K562 (cell line): Measurements from ENCODE around the gene CLUH. TPM values are rescaled to one million over a fixed set of nuclear protein-coding genes. Genes with fewer than 3 reads are reported as not detected.
A peak's percentile ranks its signal among the peaks of the same experiment; 100 is the strongest.

Source experiments
- ATAC-seq: fragments of 200-7000 bp; cut with Tn5 transposase; 3 replicates; pipeline ENCODE4 v1.9.1; 2020; ENCODE audit warnings: moderate library complexity
- BruUV-seq: library from RNA; stranded (reverse); fragments of 400-500 nt; replicated peaks from 2 replicates; lab custom pipeline; 2021; lab: Mats Ljungman, UMichigan
- CTCF ChIA-PET: fragments of 300-600 bp; formaldehyde crosslinking; extraction: SDS; loops from one replicate; lab custom pipeline; 2021; ENCODE audit warnings: low intra/inter-chr PET ratio; lab: Yijun Ruan, JAX
- POLR2A ChIA-PET: fragments of 300-600, 350-650 bp; sonication (Branson Sonifier 250); formaldehyde crosslinking; extraction: SDS; loops from one replicate; lab custom pipeline; 2021; ENCODE audit warnings: antibody characterized with exemption, inconsistent platforms; lab: Yijun Ruan, JAX
- DNase-seq, 4 experiments: peaks; one replicate each; pipeline versions ENCODE4 v3.0.0 to v3.0.0-alpha.2; 2011 to 2018; ENCODE audit warnings: low spot score in 3 of 4, mixed read lengths in 3 of 4; ENCODE audit errors: extremely low read depth in 1 of 4
- FAIRE-seq: peaks from 2 replicates; lab custom pipeline; 2011; peaks lifted over from hg19 to GRCh38; lab: Jason Lieb, UNC
- H2AFZ ChIP-seq: 2 replicates; pipeline ENCODE4 v1.6.0; 2011; ENCODE audit warnings: low read depth, low read length, control low read depth, inconsistent platforms
- H3K27ac ChIP-seq: fragments of 200-600 bp; 3 replicates; pipeline ENCODE4 v1.8.0; 2011; ENCODE audit warnings: low read depth, mild to moderate bottlenecking, control low read depth, inconsistent platforms, low read length, moderate library complexity, mixed read lengths; ENCODE audit errors: extremely low read depth
- H3K27me3 ChIP-seq, 2 experiments: fragments of 300-600 bp in 1 of 2; 2 replicates in 1 of 2; 3 replicates in 1 of 2; pipeline versions ENCODE4 v1.6.0 to v1.8.0; 2011; ENCODE audit warnings: inconsistent platforms in 2 of 2, low read length in 2 of 2, mild to moderate bottlenecking in 1 of 2, mixed read lengths in 1 of 2, moderate library complexity in 1 of 2; ENCODE audit not compliant: control insufficient read depth in 2 of 2, insufficient read depth in 2 of 2
- H3K36me3 ChIP-seq: fragments of 300-600 bp; 3 replicates; pipeline ENCODE4 v1.8.0; 2011; ENCODE audit warnings: mild to moderate bottlenecking, low read length, inconsistent platforms; ENCODE audit not compliant: control insufficient read depth, insufficient read depth
- H3K4me1 ChIP-seq, 2 experiments: fragments of 200-600 bp in 1 of 2; replicated peaks in 1 of 2; 2 replicates in 1 of 2; 3 replicates in 1 of 2; pipeline versions ENCODE4 v1.5.1 to v1.8.0; 2011; ENCODE audit warnings: inconsistent platforms in 2 of 2, low read length in 2 of 2, mild to moderate bottlenecking in 1 of 2, mixed read lengths in 1 of 2, moderate library complexity in 1 of 2; ENCODE audit not compliant: control insufficient read depth in 2 of 2, insufficient read depth in 2 of 2
- H3K4me2 ChIP-seq: 2 replicates; pipeline ENCODE4 v1.6.1; 2011; ENCODE audit warnings: low read length, control low read depth, inconsistent platforms, mixed read lengths; ENCODE audit not compliant: insufficient read depth
- H3K4me3 ChIP-seq: fragments of 200-600 bp; sonication (generic), shearing (Covaris generic); 2 replicates; pipeline ENCODE4 v1.5.1; 2016; ENCODE audit warnings: control low read depth, inconsistent platforms
- H3K79me2 ChIP-seq: fragments of 200-600 bp; 3 replicates; pipeline ENCODE4 v1.8.0; 2011; ENCODE audit warnings: low read length, inconsistent platforms; ENCODE audit not compliant: control insufficient read depth, insufficient read depth
- H3K9ac ChIP-seq, 2 experiments: 2 replicates each; pipeline versions ENCODE4 v1.6.0 to v1.6.1; 2011; ENCODE audit warnings: low read depth in 2 of 2, low read length in 2 of 2, control low read depth in 1 of 2, inconsistent platforms in 1 of 2, mild to moderate bottlenecking in 1 of 2, mixed read lengths in 1 of 2; ENCODE audit not compliant: insufficient read depth in 1 of 2
- H3K9me1 ChIP-seq: one replicate; pipeline ENCODE4 v1.6.0; 2011; ENCODE audit warnings: inconsistent platforms, mild to moderate bottlenecking, low read length, moderate library complexity; ENCODE audit not compliant: control insufficient read depth, insufficient read depth
- H3K9me3 ChIP-seq: replicated peaks from 2 replicates; pipeline ENCODE4 v1.5.1; 2011; ENCODE audit warnings: low read depth, low read length, inconsistent platforms; ENCODE audit not compliant: control insufficient read depth, insufficient read depth
- H4K20me1 ChIP-seq: replicated peaks from 2 replicates; pipeline ENCODE4 v1.6.1; 2011; ENCODE audit warnings: low read length, inconsistent platforms, mixed read lengths; ENCODE audit not compliant: control insufficient read depth, insufficient read depth
- GATAD2A ChIP-seq: fragments of 450-650 bp; IDR thresholded peaks from 2 replicates; pipeline ENCODE4 v1.6.1; 2017
- MECOM ChIP-seq: fragments of 250-450 bp; sonication (Bioruptor Pico); IDR thresholded peaks from 2 replicates; pipeline ENCODE4 v1.8.0; 2022; ENCODE audit warnings: inconsistent platforms
- MYNN ChIP-seq, 2 experiments: sonication (generic); formaldehyde crosslinking in 1 of 2; IDR thresholded peaks; 2 replicates each; pipeline versions ENCODE4 v1.5.0 to v1.6.1; 2016 to 2020; ENCODE audit warnings: antibody characterized with exemption in 1 of 2, missing genetic modification reagents in 1 of 2
- RBM15 ChIP-seq: fragments of 200-400 bp; formaldehyde crosslinking; IDR thresholded peaks from 2 replicates; pipeline ENCODE4 v1.6.1; 2018; ENCODE audit warnings: mild to moderate bottlenecking, low read length, moderate library complexity; ENCODE audit not compliant: insufficient read depth
- SIN3B ChIP-seq: fragments of 450-650 bp; IDR thresholded peaks from 2 replicates; pipeline ENCODE4 v1.6.1; 2017; ENCODE audit warnings: low read depth, mild to moderate bottlenecking, moderate library complexity
- TAL1 ChIP-seq: fragments of 450-650 bp; IDR thresholded peaks from 2 replicates; pipeline ENCODE4 v1.6.1; 2016; ENCODE audit warnings: mild to moderate bottlenecking
- ZC3H11A ChIP-seq: IDR thresholded peaks from 2 replicates; pipeline ENCODE4 v1.6.1; 2012; ENCODE audit warnings: low read depth, low read length, improper control_type of control experiment
- ZNF668 ChIP-seq: fragments of 250-450 bp; sonication (Bioruptor Pico); IDR thresholded peaks from 2 replicates; pipeline ENCODE4 v1.8.0; 2022; ENCODE audit warnings: mild to moderate bottlenecking, inconsistent platforms
- WGBS: fragments of 100-300 bp; shearing (Covaris generic); methylation state at CpG from one replicate; pipeline ENCODE4 v1.1.6; 2016; ENCODE audit warnings: low coverage, mixed read lengths; ENCODE audit not compliant: insufficient coverage; ENCODE audit errors: missing lambda C conversion rate; 5-methylcytosine and 5-hydroxymethylcytosine counted together
- in situ Hi-C: fragments of 300-500 bp; cut with MboI; formaldehyde crosslinking; loops from 4 replicates; pipeline ENCODE4 v1.15.0; 2018; ENCODE audit warnings: inconsistent platforms, mixed read lengths
- intact Hi-C: fragments of 100-400 bp; cut with micrococcal nuclease; formaldehyde crosslinking; loops from 2 replicates; pipeline ENCODE4 v1.14.2; 2022
- polyA plus RNA-seq, 8 experiments: library from polyadenylated mRNA; depleted of rRNA in 4 of 8; stranded (reverse) in 5 of 8; unstranded in 3 of 8; fragments of >200 nt; fragmentation: Nextera tagmentation in 2 of 8; fragmentation: Illumina TruSeq in 1 of 8; extraction: Ambion mirVana in 2 of 8; extraction: Trizol in 1 of 8; gene quantifications; 2 replicates each; pipeline versions ENCODE4 v1.2.1 to v1.2.3, GENCODE V29; 2011 to 2014; ENCODE audit warnings: inconsistent platforms in 1 of 8, missing spikeins in 1 of 8
- total RNA-seq, 7 experiments: library from RNA; depleted of rRNA in 6 of 7; stranded (reverse); fragments of >200 nt in 6 of 7; fragmentation: Illumina TruSeq in 2 of 7; extraction: Trizol in 2 of 7; gene quantifications; 2 replicates each; pipeline versions ENCODE4 v1.2.1 to v1.2.3, GENCODE V29; 2011 to 2021; ENCODE audit warnings: low replicate concordance in 1 of 7
- TF ChIP-seq, protein P1 (sequence below): fragments of 450-650 bp; IDR thresholded peaks from 2 replicates; pipeline ENCODE4 v1.6.1; 2017; ENCODE audit warnings: mild to moderate bottlenecking, moderate library complexity
- TF ChIP-seq, protein P2 (sequence below), 2 experiments: fragments of 200-800 bp in 1 of 2; sonication (Bioruptor generic) in 1 of 2; sonication (generic) in 1 of 2; formaldehyde crosslinking in 1 of 2; IDR thresholded peaks in 1 of 2; conservative IDR thresholded peaks in 1 of 2; 2 replicates each; pipeline versions ENCODE4 v1.5.0 to v1.6.1; 2016 to 2020; ENCODE audit warnings: missing compliant biosample characterization in 1 of 2, missing genetic modification characterization in 1 of 2, missing genetic modification reagents in 1 of 2
- TF ChIP-seq, protein P3 (sequence below): sonication (generic); formaldehyde crosslinking; IDR thresholded peaks from 2 replicates; pipeline ENCODE4 v1.8.1; 2023; ENCODE audit warnings: mild to moderate bottlenecking, missing genetic modification reagents
- TF ChIP-seq, protein P4 (sequence below): sonication (generic); formaldehyde crosslinking; IDR thresholded peaks from 2 replicates; pipeline ENCODE4 v1.8.0; 2022; ENCODE audit warnings: mild to moderate bottlenecking, missing genetic modification reagents, borderline replicate concordance

CLUH gene
- total and polyA plus RNA-seq, 9 of the 15 experiments (the other 6 are each of a cell fraction or from before 2014, with no cell fraction given), result 0.21 to 140 (median 33.2) TPM

DNA sequence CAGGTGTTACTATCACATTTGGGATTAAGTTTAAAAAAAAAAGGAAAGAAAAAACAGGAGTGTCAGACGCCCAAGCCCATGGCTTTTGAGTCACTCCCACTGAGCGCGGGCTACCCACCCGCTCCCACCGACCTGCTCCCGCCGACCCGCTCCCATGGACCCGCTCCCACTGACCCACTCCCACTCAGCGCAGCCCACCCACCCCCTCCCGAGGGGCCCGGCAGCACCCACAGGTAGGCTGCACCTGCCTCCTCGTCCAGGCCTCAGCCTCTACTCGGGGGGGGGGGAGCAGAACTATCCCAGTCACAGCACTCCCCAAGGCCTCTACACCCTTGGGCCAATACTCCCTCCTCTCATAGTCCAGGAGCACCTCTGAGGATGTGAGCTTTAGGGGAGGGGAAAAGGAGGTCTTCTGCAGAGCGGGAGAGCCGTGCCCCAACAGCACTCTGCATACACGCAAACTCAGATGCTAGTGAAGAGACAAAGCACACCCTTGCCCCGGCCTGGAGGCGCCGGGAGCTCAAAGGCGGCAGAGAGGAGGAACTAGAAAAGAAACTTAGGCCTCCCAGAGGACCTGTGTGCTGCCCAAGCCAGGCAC is 2.9 kb downstream of the CLUH start:
- Histone ChIP-seq H3K27me3 (no peaks in the 10 kb centered on the region), H3K9me1 (peaks cover 5% of the 10 kb centered on the region), H3K27ac (no peak overlapping the region), H3K9me3 (no peaks in the 10 kb centered on the region), H3K4me1 (peaks cover 16 to 58% of the 10 kb centered on the region in 2 experiments; a peak in 4 of 5 replicates), H3K9ac (peak overlapping the region in 1 of 2 experiments; percentile 99; a peak in 3 of 4 replicates), H3K4me3 (peak overlapping the region; percentile 70; the same call in 1 of the 2 replicates), H3K79me2 (peaks cover 85% of the 10 kb centered on the region), H2AFZ (no peak overlapping the region), H3K4me2 (peak overlapping the region; percentile 96), H3K36me3 (peaks cover 54% of the 10 kb centered on the region; the same call in 1 of the 3 replicates), H4K20me1 (peaks cover 20% of the 10 kb centered on the region)
- in situ Hi-C loops, result no loop called here
- BruUV-seq, result no TSS peak
- DNase-seq (no peak), FAIRE-seq (no peak), ATAC-seq (no peak)
- CTCF ChIA-PET, result no interaction called here
- POLR2A ChIA-PET, result interaction anchor here (1.5 kb wide), 1 partner anchor 12 kb away, joined by 4 read pairs; no protein-coding TSS in a partner anchor
- WGBS, result 59% methylated on average over 4 of the region's 21 CpGs
- intact Hi-C loops, result no loop called here
- TF ChIP-seq ZC3H11A, result no peak
- no peak for TF ChIP-seq TAL1
- TF ChIP-seq, protein P1, sequence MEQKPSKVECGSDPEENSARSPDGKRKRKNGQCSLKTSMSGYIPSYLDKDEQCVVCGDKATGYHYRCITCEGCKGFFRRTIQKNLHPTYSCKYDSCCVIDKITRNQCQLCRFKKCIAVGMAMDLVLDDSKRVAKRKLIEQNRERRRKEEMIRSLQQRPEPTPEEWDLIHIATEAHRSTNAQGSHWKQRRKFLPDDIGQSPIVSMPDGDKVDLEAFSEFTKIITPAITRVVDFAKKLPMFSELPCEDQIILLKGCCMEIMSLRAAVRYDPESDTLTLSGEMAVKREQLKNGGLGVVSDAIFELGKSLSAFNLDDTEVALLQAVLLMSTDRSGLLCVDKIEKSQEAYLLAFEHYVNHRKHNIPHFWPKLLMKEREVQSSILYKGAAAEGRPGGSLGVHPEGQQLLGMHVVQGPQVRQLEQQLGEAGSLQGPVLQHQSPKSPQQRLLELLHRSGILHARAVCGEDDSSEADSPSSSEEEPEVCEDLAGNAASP, result no peak
- TF ChIP-seq ZNF668 (CRISPR knock-in tag), result no peak
- no peak for TF ChIP-seq MECOM (CRISPR knock-in tag)
- TF ChIP-seq SIN3B, result no peak
- TF ChIP-seq, protein P2, sequence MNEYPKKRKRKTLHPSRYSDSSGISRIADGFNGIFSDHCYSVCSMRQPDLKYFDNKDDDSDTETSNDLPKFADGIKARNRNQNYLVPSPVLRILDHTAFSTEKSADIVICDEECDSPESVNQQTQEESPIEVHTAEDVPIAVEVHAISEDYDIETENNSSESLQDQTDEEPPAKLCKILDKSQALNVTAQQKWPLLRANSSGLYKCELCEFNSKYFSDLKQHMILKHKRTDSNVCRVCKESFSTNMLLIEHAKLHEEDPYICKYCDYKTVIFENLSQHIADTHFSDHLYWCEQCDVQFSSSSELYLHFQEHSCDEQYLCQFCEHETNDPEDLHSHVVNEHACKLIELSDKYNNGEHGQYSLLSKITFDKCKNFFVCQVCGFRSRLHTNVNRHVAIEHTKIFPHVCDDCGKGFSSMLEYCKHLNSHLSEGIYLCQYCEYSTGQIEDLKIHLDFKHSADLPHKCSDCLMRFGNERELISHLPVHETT (CRISPR knock-in tag; conservative IDR thresholded peaks at IDR 0.05 in 1 of 2, IDR thresholded peaks at IDR 0.05 in 1 of 2), result no peak
- TF ChIP-seq, protein P3, sequence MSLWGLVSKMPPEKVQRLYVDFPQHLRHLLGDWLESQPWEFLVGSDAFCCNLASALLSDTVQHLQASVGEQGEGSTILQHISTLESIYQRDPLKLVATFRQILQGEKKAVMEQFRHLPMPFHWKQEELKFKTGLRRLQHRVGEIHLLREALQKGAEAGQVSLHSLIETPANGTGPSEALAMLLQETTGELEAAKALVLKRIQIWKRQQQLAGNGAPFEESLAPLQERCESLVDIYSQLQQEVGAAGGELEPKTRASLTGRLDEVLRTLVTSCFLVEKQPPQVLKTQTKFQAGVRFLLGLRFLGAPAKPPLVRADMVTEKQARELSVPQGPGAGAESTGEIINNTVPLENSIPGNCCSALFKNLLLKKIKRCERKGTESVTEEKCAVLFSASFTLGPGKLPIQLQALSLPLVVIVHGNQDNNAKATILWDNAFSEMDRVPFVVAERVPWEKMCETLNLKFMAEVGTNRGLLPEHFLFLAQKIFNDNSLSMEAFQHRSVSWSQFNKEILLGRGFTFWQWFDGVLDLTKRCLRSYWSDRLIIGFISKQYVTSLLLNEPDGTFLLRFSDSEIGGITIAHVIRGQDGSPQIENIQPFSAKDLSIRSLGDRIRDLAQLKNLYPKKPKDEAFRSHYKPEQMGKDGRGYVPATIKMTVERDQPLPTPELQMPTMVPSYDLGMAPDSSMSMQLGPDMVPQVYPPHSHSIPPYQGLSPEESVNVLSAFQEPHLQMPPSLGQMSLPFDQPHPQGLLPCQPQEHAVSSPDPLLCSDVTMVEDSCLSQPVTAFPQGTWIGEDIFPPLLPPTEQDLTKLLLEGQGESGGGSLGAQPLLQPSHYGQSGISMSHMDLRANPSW, result no peak
- no peak for TF ChIP-seq RBM15
- no peak for TF ChIP-seq MYNN (IDR thresholded peaks at IDR 0.05)
- no peak for TF ChIP-seq MYNN (CRISPR knock-in tag; IDR thresholded peaks at IDR 0.05)
- TF ChIP-seq, protein P4, sequence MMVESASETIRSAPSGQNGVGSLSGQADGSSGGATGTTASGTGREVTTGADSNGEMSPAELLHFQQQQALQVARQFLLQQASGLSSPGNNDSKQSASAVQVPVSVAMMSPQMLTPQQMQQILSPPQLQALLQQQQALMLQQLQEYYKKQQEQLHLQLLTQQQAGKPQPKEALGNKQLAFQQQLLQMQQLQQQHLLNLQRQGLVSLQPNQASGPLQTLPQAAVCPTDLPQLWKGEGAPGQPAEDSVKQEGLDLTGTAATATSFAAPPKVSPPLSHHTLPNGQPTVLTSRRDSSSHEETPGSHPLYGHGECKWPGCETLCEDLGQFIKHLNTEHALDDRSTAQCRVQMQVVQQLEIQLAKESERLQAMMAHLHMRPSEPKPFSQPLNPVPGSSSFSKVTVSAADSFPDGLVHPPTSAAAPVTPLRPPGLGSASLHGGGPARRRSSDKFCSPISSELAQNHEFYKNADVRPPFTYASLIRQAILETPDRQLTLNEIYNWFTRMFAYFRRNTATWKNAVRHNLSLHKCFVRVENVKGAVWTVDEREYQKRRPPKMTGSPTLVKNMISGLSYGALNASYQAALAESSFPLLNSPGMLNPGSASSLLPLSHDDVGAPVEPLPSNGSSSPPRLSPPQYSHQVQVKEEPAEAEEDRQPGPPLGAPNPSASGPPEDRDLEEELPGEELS (CRISPR knock-in tag), result no peak
- TF ChIP-seq GATAD2A, result no peak
